Calu3 (cell line): ENCODE results near the gene KRTAP27-1. TPM values are rescaled to one million over a fixed set of nuclear protein-coding genes. Genes with fewer than 3 reads are reported as not detected.

Experiments
- BruUV-seq: library from RNA; stranded (reverse); fragments of 400-500 nt; replicated peaks from 2 replicates; lab custom pipeline; 2021; lab: Mats Ljungman, UMichigan
- CTCF ChIA-PET: fragments of 300-600 bp; sonication (Branson Sonifier 250); formaldehyde crosslinking; loops from one replicate; lab custom pipeline; 2022; ENCODE audit warnings: antibody characterized with exemption; lab: Charles Lee
- DNase-seq: peaks from one replicate; pipeline ENCODE4 v3.0.0; 2022
- H3K27ac Mint-ChIP-seq: one replicate; pipeline ENCODE4 v1.8.0; 2022; ENCODE audit warnings: mixed read lengths; ENCODE audit not compliant: unreplicated experiment
- H3K27me3 Mint-ChIP-seq: one replicate; pipeline ENCODE4 v1.8.0; 2022; ENCODE audit warnings: mixed read lengths; ENCODE audit not compliant: unreplicated experiment
- H3K36me3 Mint-ChIP-seq: one replicate; pipeline ENCODE4 v1.8.0; 2022; ENCODE audit warnings: mild to moderate bottlenecking, moderate library complexity, mixed read lengths; ENCODE audit not compliant: insufficient read depth, unreplicated experiment
- H3K4me1 Mint-ChIP-seq: one replicate; pipeline ENCODE4 v1.8.0; 2022; ENCODE audit warnings: mild to moderate bottlenecking, low read depth, mixed read lengths; ENCODE audit not compliant: unreplicated experiment
- H3K4me3 Mint-ChIP-seq: one replicate; pipeline ENCODE4 v1.8.0; 2022; ENCODE audit warnings: mild to moderate bottlenecking, low read depth, moderate library complexity, mixed read lengths; ENCODE audit not compliant: unreplicated experiment
- H3K9me3 Mint-ChIP-seq: one replicate; pipeline ENCODE4 v1.8.0; 2022; ENCODE audit warnings: low read depth, mixed read lengths; ENCODE audit not compliant: unreplicated experiment
- intact Hi-C: fragments of 100-400 bp; cut with micrococcal nuclease; formaldehyde crosslinking; loops from one replicate; pipeline ENCODE4 v1.10.0; 2022; ENCODE audit not compliant: unreplicated experiment
- total RNA-seq: library from RNA; stranded (reverse); gene quantifications from 2 replicates; pipeline ENCODE4 v1.2.3, GENCODE V29; 2022
- TF ChIP-seq, protein P1 (sequence below): fragments of 200-600 bp; IDR thresholded peaks from one replicate; pipeline ENCODE4 v1.8.0; 2022; ENCODE audit warnings: antibody characterized with exemption; ENCODE audit not compliant: unreplicated experiment

The KRTAP27-1 gene
- total RNA-seq, 1 experiment from 2014 or later, result not detected

DNA sequence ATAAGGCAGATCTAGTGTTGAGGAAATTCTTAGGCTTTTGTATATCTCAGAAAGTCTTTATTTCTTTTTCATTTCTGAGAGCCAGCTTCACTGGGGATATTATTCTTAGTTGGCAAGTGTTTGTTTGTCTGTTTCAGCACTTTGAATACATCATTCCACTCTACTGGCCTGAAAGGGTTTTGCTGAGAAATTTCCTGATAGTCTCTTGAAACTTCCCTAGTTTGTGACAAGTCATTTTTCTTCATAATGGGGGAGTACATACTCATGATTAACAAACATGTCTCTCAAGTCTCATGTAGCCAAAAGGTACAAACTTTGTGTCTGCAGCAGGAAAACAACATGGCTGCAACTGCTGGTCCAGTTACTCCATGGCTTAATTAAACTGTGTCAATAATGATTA lies 11.1 kb downstream of the KRTAP27-1 start:
- no peak overlapping the region for H3K4me3 Mint-ChIP-seq
- DNase-seq, result no peak
- no peaks in the 10 kb centered on the region for H3K9me3 Mint-ChIP-seq
- H3K27ac Mint-ChIP-seq, result no peak overlapping the region
- BruUV-seq, result no TSS peak
- TF ChIP-seq, protein P1, sequence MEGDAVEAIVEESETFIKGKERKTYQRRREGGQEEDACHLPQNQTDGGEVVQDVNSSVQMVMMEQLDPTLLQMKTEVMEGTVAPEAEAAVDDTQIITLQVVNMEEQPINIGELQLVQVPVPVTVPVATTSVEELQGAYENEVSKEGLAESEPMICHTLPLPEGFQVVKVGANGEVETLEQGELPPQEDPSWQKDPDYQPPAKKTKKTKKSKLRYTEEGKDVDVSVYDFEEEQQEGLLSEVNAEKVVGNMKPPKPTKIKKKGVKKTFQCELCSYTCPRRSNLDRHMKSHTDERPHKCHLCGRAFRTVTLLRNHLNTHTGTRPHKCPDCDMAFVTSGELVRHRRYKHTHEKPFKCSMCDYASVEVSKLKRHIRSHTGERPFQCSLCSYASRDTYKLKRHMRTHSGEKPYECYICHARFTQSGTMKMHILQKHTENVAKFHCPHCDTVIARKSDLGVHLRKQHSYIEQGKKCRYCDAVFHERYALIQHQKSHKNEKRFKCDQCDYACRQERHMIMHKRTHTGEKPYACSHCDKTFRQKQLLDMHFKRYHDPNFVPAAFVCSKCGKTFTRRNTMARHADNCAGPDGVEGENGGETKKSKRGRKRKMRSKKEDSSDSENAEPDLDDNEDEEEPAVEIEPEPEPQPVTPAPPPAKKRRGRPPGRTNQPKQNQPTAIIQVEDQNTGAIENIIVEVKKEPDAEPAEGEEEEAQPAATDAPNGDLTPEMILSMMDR, result no peak
- CTCF ChIA-PET, result no interaction called here
- H3K36me3 Mint-ChIP-seq, result no peaks in the 10 kb centered on the region
- no peaks in the 10 kb centered on the region for H3K4me1 Mint-ChIP-seq
- intact Hi-C loops, result no loop called here
- H3K27me3 Mint-ChIP-seq, result no peaks in the 10 kb centered on the region

DNA sequence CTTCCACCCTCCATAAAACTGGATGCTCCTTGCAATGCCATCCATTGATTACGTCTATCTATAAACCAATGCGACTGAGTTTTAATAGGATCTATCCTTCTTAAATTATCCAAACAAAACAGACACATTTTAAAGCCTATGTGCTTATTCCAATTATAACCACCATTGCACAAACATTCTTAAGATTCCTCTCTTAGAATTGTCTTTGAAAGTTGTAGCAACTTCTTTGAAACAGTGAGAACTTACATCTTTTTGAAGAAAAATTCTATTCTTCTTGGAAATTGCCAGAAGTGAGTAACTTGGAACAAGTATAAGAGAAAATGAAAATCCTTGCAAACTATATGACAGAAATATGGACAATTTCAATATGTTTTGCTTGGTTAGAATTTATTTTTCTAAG lies 17.3 kb downstream of the KRTAP27-1 start, which contains the start of gene KRTAP26-1:
TSS of gene KRTAP26-1 (minus strand) at position 101 of the 400 bp plus-strand sequence. CDS start 280 bp downstream, outside the sequence.
- no peaks in the 10 kb centered on the region for H3K4me1 Mint-ChIP-seq
- no peak within 1 kb of the TSS for H3K27ac Mint-ChIP-seq
- CTCF ChIA-PET, result no interaction called here
- BruUV-seq, result no TSS peak
- intact Hi-C loops, result no loop called here
- peaks cover 8% of the 10 kb centered on the region for H3K27me3 Mint-ChIP-seq
- DNase-seq, result no peak
- TF ChIP-seq, protein P1, result no peak
- no peaks in the 10 kb centered on the region for H3K36me3 Mint-ChIP-seq
- H3K9me3 Mint-ChIP-seq, result no peaks in the 10 kb centered on the region
- H3K4me3 Mint-ChIP-seq, result no peak within 1 kb of the TSS

DNA sequence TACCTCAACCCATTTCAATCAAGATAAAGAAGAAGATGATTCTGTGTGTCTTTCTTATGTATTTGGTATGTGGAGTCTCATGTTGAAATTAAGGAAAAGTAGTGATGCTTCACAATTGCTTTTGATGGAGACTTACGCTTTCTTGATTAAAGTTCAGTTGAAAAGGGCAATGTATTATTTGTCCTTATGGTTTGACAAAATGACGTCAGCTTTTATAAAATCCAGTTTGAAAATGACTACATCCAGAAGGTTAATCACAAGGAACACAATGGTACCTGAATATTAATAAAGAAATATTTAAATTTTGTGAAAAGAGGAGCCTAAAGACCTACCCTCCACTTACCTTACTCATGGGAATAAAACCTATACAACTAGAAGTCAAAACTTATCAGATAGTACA lies 21.8 kb downstream of the KRTAP27-1 start:
- Mint-ChIP-seq H3K4me1 (no peaks in the 10 kb centered on the region), H3K36me3 (no peaks in the 10 kb centered on the region), H3K27ac (no peak overlapping the region), H3K9me3 (no peaks in the 10 kb centered on the region), H3K4me3 (no peak overlapping the region), H3K27me3 (peaks cover 8% of the 10 kb centered on the region)
- DNase-seq, result no peak
- BruUV-seq, result no TSS peak
- CTCF ChIA-PET, result no interaction called here
- intact Hi-C loops, result no loop called here
- TF ChIP-seq, protein P1, result no peak

DNA sequence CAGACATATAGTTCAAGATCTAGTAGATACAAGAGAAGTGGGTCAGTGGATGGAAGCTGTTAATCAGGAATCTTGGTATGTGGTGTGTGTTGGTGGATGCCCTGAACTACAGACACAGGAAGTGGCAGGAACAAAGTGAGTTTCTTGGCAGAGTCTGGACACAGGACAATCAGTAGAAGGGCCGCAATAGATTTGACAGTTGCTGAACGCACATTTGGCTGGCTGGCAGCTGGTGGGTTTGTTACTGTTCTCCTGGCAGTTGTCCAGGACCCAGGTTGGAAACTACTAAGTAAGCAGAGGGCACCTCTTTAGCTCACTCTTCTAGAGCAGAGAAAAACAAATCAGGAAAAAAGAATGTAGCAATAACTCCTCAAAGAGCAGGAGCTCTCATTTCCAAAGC lies 30.6 kb downstream of the KRTAP27-1 start:
- intact Hi-C loops, result no loop called here
- H3K36me3 Mint-ChIP-seq, result no peaks in the 10 kb centered on the region
- no peak for DNase-seq
- TF ChIP-seq, protein P1, result no peak
- H3K27ac Mint-ChIP-seq, result no peak overlapping the region
- no TSS peak for BruUV-seq
- H3K9me3 Mint-ChIP-seq, result no peaks in the 10 kb centered on the region
- CTCF ChIA-PET, result interaction anchor here (0.6 kb wide), 1 partner anchor 149 kb away, joined by 6 read pairs; no protein-coding TSS in a partner anchor
- H3K27me3 Mint-ChIP-seq, result no peaks in the 10 kb centered on the region
- no peak overlapping the region for H3K4me3 Mint-ChIP-seq
- H3K4me1 Mint-ChIP-seq, result no peaks in the 10 kb centered on the region
